ENCODE results near the gene HPGD.

The HPGD gene

DNA sequence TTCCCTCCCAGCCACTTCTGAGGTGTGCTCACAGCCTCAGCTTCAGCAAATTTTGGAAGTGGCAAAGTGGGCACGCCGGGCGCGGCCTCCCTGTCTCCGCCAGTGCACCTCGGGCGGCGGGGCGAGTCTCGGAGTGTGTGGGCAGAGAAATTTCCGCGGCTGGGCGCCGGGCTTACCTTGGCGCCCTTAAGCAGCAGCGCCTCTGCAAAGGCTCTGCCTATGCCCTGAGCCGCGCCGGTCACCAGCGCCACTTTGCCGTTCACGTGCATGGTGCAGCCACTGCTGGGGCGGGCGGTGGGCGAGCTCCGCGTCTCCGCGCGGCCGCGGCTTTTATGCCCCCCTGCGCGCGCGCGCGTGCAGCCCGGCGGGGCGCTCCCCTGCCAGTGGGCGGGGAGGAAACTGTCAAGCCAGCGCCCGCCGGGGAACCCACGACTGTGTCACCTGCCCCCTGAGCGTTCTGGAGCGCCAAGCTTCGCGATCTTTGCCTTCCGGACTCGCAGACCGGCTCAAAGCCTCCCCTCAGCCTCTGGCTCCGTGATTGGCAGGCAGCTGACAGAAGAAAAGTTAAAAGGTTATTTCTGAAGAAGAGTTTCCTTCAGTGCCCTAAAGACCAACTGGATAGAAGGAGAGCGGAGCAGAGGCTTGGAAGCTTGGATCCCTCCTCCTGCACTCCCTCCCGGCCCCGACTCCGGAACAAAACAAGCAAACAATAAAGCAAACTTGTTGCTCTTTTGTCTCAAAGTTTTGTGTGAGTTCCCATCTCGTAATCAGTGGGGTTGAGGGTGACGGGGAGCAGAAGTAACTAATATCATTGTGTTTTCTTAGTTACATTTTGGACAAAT is at the start of gene HPGD:
Gene HPGD (minus strand): TSS at position 306 of the 842 bp plus-strand sequence. CDS start 37 bp downstream, at position 269.
- POLR2A ChIA-PET (ENCODE audit: low non-redundant PET) = no interaction called here
- no peak for DNase-seq (ENCODE audit: low spot score)
- CTCF ChIA-PET = interaction anchor here (0.9 to 1.0 kb wide), 2 partner anchors 10 to 25 kb away, joined by 3 read pairs; no protein-coding TSS in a partner anchor
- TF ChIP-seq CTCF (conservative IDR thresholded peaks at IDR 0.05; ENCODE audit: low read depth) = no peak
- peak within 1 kb of the TSS; percentile 74 for H3K27ac ChIP-seq

DNA sequence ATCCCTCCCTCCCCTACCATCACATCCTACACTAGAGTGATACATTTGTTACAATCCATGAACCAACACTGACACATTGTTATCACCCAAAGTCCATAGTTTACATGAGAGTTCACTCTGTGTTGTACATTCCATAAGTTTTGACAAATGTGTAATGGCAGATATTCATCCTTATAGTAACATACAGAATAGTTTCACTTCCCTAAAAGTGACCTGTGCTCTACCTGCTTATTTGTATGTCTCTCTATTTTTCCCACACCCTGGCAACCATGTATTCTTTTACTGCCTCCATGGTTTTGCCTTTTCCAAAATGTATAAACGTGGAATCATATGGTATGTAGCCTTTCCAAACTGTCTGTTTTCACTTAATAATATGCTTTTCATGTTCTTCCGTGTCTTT is 42.2 kb upstream of the HPGD start:
- POLR2A ChIA-PET (ENCODE audit: low non-redundant PET) = no interaction called here
- no peak for TF ChIP-seq CTCF (conservative IDR thresholded peaks at IDR 0.05; ENCODE audit: low read depth)
- no peak for DNase-seq (ENCODE audit: low spot score)
- no peak overlapping the region for H3K27ac ChIP-seq
- CTCF ChIA-PET = interaction anchor here (0.7 kb wide), 1 partner anchor 28 kb away, joined by 3 read pairs; no protein-coding TSS in a partner anchor

- no peak overlapping the region for H3K27ac ChIP-seq
- CTCF ChIA-PET = interaction anchor here (0.6 kb wide), 3 partner anchors 15 to 43 kb away, joined by 3 to 4 read pairs (median 3); no protein-coding TSS in a partner anchor
- no peak for DNase-seq (ENCODE audit: low spot score)
- POLR2A ChIA-PET (ENCODE audit: low non-redundant PET) = no interaction called here
- TF ChIP-seq CTCF (conservative IDR thresholded peaks at IDR 0.05; ENCODE audit: low read depth) = no peak
Measured at GRCh38 chr4:174563399-174563798, 41.1 kb upstream of the HPGD start.

GRCh38 chr4:174561560-174561959 is 39.3 kb upstream of the HPGD start:
- no peak for TF ChIP-seq CTCF (conservative IDR thresholded peaks at IDR 0.05; ENCODE audit: low read depth)
- no peak overlapping the region for H3K27ac ChIP-seq

DNA sequence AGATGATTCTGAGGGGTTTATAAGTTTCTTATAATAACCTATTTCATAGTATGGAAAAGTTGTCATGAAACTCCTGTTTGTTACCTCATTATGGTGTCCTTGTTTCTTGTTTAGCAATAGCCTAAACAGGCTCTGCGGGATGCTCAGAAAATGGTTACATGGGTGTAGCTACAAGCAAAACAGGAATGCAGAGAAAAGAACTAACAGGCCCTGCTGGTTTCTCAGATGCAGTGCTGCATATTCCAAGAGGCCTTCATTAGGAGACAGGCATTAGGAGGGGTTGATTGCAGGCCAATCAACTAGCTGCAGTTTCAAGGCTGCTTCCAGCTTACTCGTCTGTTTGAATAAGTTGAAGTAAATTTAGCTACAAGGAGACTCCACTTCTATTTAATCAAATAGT is 37.6 kb upstream of the HPGD start:
- no peak overlapping the region for H3K27ac ChIP-seq
- ChIA-PET CTCF (interaction anchor here (0.7 kb wide), 1 partner anchor 413 kb away, joined by 3 read pairs; no protein-coding TSS in a partner anchor), POLR2A (ENCODE audit: low non-redundant PET) (no interaction called here)
- no peak for TF ChIP-seq CTCF (conservative IDR thresholded peaks at IDR 0.05; ENCODE audit: low read depth)
- no peak for DNase-seq (ENCODE audit: low spot score)

More at GRCh38 chr4:174561560-174561959, 39.3 kb upstream of the HPGD start:
- ChIA-PET CTCF (no interaction called here), POLR2A (ENCODE audit: low non-redundant PET) (no interaction called here)
- no peak for DNase-seq (ENCODE audit: low spot score)

- no peak for TF ChIP-seq CTCF (conservative IDR thresholded peaks at IDR 0.05; ENCODE audit: low read depth)
- no peak overlapping the region for H3K27ac ChIP-seq
- DNase-seq (ENCODE audit: low spot score) = no peak
- CTCF ChIA-PET = interaction anchor here (0.6 kb wide), 1 partner anchor 9 kb away, joined by 3 read pairs; no protein-coding TSS in a partner anchor
- POLR2A ChIA-PET (ENCODE audit: low non-redundant PET) = no interaction called here
Measured at GRCh38 chr4:174555789-174556630, 33.7 kb upstream of the HPGD start.

Measured in RWPE1 (cell line).